GM19452 (cell line): Measurements from ENCODE around the gene ZNF629.
"Not testable (repeated sequence)": the region's sequence is repeated elsewhere in the genome, so short reads cannot be mapped to it uniquely, and the experiment has no call there.

Experiments
- ATAC-seq: cut with Tn5 transposase; IDR thresholded peaks from one replicate; pipeline ENCODE4 v1.9.1; 2021; ENCODE audit not compliant: unreplicated experiment

ZNF629 gene

GRCh38 chr16:30786936-30787612 lies at the start of gene ZNF629:
TSS of gene ZNF629 (minus strand) at chr16:30787205. CDS start at chr16:30784482, 2,723 bp downstream.
- no peak for ATAC-seq

DNA sequence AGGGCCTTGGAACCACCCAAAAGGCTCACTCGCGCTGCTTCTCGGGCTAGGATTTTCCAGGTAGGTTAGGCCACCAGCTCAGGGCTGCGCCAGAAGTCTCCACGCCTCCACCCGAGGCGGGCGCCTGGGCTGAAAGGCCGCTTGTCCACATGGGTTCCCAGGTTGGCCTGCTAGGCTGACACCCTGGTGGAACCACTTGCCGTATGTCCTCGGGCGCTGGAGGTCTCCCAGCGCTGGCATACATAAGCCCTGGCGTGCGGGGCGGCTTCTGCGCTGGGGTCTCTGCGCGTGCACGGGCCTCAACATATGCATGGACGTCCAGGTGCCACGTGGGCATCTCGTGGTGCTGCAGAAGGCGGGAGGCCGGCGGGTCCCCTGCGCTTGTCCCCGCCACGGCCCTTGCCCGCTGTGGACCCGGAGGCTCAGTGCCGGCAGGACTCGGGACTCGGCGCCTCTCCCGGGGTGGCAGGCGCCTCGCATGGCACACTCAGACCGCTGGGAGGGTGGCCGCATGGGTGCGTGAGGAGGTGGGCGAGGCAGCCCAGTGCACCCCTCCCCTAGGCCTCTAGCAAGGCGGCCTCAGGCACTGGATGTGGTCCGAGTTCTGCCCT lies 47.2 kb upstream of the ZNF629 start:
- ATAC-seq, result no peak

- ATAC-seq, result no peak
Observed at GRCh38 chr16:30830072-30830417, 43.0 kb upstream of the ZNF629 start.

DNA sequence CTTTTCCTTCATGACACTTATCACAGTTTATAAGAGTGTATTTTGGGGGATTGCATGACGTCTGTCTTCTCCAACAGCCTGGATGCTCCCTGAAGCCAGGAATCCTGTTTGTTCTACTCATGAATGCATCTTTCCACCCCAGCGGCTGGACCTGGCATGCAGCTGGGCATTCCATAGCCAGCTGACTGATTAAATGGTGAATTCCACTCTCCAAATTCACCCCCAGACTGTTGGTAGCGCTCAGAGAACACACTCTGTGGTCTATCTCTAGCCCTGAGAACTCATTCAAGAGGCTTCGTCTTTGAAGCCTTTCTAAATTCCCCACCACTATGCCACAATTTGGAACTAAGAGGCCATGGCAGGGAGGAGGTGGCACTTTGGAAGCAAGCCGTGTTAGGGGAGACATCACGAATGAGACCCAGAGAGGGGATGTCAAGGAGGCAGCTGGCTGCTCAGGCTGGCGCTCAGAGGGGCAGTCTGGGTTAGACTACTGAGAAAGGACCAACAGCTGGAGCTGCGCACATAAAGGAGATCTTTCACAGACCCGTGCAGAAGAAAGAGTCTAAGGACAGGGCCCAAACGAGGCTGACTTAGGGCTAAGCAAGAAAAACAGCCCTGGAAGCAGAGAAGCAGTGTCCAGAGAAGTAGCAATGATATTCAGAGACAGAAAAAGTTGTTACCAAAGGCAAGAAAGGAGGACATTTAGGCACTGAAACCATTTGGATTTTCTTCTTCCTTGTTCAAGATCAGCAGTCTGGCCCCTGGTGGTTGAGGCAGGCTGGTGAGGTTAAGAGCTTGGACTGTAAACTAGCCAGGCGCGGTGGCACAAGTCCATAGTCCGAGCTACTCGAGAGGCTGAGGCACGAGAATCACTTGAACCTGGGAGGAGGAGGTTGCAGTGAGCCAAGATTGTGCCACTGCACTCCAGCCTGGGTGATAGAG lies 42.4 kb upstream of the ZNF629 start:
- ATAC-seq, result no peak

GRCh38 chr16:30821891-30822290 lies 34.9 kb upstream of the ZNF629 start:
- no peak for ATAC-seq

DNA sequence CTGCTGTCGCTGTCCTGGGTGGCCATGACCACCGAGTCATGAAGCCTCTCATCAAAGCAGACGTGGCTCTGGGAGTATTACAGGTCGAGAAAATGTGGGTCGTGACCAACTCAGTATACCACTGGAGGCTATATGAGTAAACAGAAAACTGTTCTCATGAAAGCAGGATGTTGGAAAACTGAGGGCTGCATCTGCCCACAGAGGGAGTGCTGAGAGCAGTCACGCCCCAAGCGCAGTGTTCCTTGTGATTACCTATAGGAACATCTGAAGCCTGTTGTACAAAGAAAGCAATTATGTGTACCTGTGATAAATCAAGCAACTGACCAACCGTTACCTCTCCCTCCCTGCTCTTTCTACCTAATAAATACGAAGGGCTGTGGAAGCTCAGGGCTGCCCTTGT lies 34.4 kb upstream of the ZNF629 start:
- not testable (repeated sequence) for ATAC-seq

DNA sequence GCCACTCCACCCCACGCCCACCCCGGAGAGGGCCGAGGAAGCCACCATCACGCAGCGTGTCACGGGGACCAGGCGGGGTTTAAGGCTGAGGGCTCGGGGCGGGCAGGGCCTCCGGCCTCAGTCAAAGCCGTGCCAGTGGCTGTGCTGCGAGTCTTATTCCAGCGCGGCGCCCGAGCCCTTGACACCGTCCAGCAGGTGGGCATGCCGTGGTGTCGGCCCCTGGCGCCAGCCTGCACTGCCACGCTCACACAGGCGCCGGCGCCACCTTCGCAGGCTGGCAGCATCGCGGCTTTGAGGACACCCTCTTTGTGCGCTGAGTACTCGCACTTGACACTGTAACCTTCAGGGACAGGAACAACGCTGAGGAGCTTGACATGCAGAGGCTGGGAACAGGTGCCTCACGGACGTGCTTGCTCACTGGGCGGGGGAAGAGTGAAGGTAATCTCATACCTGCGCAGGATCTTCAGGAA lies 34.0 kb upstream of the ZNF629 start:
- ATAC-seq, result no peak

GRCh38 chr16:30816769-30817168 lies 29.8 kb upstream of the ZNF629 start:
- ATAC-seq, result no peak

DNA sequence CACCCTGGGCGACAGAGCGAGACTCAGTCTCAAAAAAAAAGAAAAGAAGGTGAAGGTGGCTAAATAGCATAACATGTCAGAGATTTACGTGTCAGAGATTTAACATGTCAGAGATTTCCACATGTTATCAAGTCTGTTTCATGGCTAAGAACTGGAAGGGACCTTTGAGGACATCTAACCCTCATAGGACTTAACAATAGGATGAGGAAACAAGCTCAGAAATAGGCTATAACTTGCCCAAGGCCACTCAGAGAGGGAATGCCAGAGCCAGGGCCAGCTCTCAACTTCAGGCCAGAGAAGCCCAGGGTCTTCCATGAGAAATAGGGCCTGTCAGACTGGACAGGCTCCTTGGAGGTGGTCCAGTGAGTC lies 26.8 kb upstream of the ZNF629 start:
- peak; percentile 15 for ATAC-seq

- ATAC-seq, result not testable (repeated sequence)
Observed at GRCh38 chr16:30809675-30810074, 22.7 kb upstream of the ZNF629 start.

DNA sequence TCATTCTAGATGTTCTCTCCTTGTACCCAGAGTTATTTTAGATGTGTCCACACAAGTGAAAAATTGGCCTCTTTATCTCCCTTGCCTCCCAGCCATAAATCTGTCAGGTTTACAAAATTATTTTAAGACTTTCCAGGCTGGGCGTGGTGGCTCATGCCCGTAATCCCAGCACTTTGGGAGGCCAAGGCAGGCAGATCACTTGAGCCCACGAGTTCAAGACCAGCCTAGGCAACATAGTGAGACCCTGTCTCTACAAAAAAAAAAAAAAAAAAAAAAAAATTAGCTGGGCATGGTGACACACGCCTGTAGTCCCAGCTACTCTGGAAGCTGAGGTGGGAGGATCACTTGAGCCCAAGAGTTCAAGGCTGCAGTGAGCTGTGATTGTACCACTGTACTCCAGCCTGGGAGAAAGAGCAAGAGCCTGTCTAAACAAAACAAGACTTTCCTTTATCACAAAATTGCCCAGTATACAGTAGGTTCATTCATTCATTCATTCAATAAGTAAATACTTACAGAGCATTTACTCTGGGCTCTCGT lies 22.0 kb upstream of the ZNF629 start:
- ATAC-seq, result not testable (repeated sequence)

DNA sequence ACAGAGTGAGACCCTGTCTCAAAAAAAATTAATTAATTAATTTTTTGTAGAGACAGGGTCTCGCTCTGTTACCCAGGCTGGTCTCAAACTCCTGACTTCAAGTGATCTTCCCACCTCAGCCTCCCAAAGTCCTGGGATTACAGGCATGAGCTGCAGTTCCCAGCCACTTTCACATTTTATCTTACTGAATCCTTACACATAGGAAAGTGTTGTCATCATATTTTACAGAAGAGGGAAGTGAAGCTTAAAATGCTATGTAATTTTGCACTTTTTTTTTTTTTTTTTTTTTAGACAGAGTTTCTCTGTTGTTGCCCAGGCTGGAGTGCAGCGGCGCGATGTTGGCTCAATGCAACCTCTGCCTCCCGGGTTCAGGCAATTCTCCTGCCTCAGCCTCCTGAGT lies 21.1 kb upstream of the ZNF629 start:
- ATAC-seq, result no peak

GRCh38 chr16:30805370-30806169 lies 18.6 kb upstream of the ZNF629 start:
- ATAC-seq, result peak; percentile 48

GRCh38 chr16:30805056-30805369 lies 18.0 kb upstream of the ZNF629 start:
- ATAC-seq, result no peak

- no peak for ATAC-seq
Observed at GRCh38 chr16:30802936-30803335, 15.9 kb upstream of the ZNF629 start.

- ATAC-seq, result no peak
Observed at GRCh38 chr16:30797670-30798309, 10.8 kb upstream of the ZNF629 start.

DNA sequence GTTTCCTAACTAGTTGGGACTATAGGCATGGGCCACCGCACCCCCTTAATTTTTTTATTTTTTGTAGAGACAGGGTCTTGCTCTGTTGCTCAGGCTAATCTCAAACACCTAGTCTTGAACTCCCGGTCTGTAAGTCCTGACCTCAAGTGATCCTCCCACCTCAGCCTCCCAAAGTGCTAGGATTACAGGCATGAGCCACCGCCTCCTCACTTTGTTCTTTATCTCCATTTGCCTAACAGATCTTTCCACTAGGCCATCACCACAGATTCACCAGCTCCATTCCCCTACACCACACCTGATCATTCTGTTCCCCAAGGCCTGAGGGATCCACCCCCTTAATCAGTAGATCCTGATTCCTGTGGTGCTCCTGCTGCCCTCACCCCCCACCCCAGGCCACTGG lies 7.6 kb upstream of the ZNF629 start:
- no peak for ATAC-seq

- no peak for ATAC-seq
Observed at GRCh38 chr16:30793508-30794069, 6.6 kb upstream of the ZNF629 start.

GRCh38 chr16:30787613-30788378 lies 791 bp upstream of the ZNF629 start:
- ATAC-seq, result no peak
